ENCODE data around the gene OBSCN.

Gene OBSCN

DNA sequence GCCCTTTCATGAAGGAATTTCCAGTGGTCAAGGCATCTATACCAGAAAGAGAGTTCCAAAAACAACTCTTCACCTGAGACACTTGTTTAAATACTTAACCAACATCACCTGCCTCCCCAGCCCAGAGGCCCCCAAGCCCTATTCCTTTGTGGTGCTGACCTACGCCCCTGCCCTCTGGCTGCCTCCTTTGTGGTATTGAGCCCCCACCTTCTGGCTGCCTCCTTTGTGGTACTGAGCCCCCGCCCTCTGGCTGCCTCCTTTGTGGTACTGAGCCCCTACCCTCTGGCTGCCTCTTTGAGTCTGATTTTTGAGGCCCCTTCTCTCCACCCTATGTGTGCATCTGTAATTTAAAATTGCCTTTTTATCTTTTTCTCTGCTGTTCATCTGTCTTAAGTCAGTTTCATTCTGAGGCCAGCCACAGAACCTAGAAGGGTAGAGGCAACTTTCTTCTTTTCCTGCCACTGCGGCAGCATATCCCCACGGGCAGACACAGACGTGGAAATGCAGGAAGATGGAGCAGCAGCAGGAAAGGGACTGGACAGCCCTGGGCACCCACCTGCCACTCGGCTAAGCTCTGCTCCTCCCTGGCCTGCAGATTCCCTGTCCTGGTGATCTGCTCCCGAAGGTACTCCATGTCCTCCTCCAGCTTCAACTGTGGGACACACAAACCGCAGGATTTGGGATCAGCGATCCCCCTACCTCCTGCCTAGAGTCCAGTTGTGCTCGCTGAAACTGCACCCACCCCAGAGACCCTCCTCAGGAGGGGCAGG lies 205.6 kb downstream of the OBSCN start:
- no peak for DNase-seq (ENCODE audit: low read depth)
- TF ChIP-seq CTCF (conservative IDR thresholded peaks at IDR 0.05; ENCODE audit: low read depth, low read length), result no peak
- no peak overlapping the region for H3K4me3 ChIP-seq (ENCODE audit: low read length)

GRCh38 chr1:228414511-228415211 lies 206.8 kb downstream of the OBSCN start:
- DNase-seq (ENCODE audit: low read depth), result no peak
- no peak overlapping the region for H3K4me3 ChIP-seq (ENCODE audit: low read length)
- TF ChIP-seq CTCF (conservative IDR thresholded peaks at IDR 0.05; ENCODE audit: low read depth, low read length), result no peak

GRCh38 chr1:228415221-228415620 lies 207.4 kb downstream of the OBSCN start:
- no peak overlapping the region for H3K4me3 ChIP-seq (ENCODE audit: low read length)
- DNase-seq (ENCODE audit: low read depth), result no peak
- no peak for TF ChIP-seq CTCF (conservative IDR thresholded peaks at IDR 0.05; ENCODE audit: low read depth, low read length)

DNA sequence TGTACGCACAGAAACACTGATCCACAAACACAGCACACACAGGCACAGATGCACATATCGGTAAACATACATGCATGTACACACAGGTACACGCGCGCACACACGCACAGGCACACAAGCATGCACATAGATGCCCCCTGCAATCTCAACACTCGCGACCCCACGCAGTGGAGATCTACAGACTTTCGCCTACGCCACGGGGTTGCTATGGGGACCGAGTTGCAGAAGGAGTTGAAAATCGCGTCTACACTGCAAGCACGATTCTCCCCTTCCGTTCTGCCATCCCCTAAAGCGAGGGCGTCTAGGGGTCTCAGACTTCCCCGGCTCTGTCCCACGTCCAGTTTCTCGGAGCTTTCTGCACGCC lies 208.0 kb downstream of the OBSCN start:
- TF ChIP-seq CTCF (conservative IDR thresholded peaks at IDR 0.05; ENCODE audit: low read depth, low read length), result no peak
- DNase-seq (ENCODE audit: low read depth), result no peak

GRCh38 chr1:228416217-228416933 lies 208.5 kb downstream of the OBSCN start, which contains the start of gene TRIM17:
TRIM17 (minus strand) TSS chr1:228416861; CDS start chr1:228415072, 1,789 bp downstream.
- peak; percentile 55 for TF ChIP-seq CTCF (conservative IDR thresholded peaks at IDR 0.05; ENCODE audit: low read depth, low read length)
- no peak for DNase-seq (ENCODE audit: low read depth)
- peak within 1 kb of the TSS; percentile 54 for H3K4me3 ChIP-seq (ENCODE audit: low read length)

More for the DNA sequence above, 208.0 kb downstream of the OBSCN start:
- H3K4me3 ChIP-seq (ENCODE audit: low read length), result peak overlapping the region; percentile 54

DNA sequence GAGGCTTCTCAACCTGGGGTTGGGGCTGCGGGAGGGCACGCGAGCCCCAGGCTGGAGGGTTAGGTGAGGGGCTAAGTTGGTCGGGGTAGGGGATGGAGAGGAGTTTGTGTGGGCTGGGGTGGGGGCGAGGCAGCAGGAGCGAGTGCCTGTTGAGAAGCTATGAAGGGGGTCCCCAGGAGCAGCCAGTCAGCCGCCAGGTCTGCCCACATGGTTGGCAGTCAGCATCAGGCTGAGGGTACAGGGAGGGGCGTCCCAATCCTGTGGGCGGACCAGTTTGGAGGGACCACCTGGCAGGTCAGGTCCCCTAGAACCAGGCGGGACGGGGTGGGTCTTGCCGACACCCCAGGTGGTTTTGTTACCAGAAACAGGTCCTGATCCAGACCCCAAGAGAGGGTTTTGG lies 209.2 kb downstream of the OBSCN start:
- no peak for TF ChIP-seq CTCF (conservative IDR thresholded peaks at IDR 0.05; ENCODE audit: low read depth, low read length)
- H3K4me3 ChIP-seq (ENCODE audit: low read length), result peak overlapping the region; percentile 11
- DNase-seq (ENCODE audit: low read depth), result no peak

Measured in retinal pigment epithelial cell (primary cell).